Measurements from ENCODE around the gene GPC6.

GPC6 gene

GRCh38 chr13:93955904-93956303 lies 729.3 kb downstream of the GPC6 start:
- DNase-seq, result no peak

- DNase-seq, result no peak
These were observed 729.8 kb downstream of the GPC6 start for GRCh38 chr13:93956426-93956825.

GRCh38 chr13:93957371-93957770 lies 730.8 kb downstream of the GPC6 start:
- no peak for DNase-seq

- no peak for DNase-seq
These were observed 733.4 kb downstream of the GPC6 start for GRCh38 chr13:93959796-93960533.

- peak; percentile 31 for DNase-seq
These were observed 736.9 kb downstream of the GPC6 start for GRCh38 chr13:93963266-93964145.

GRCh38 chr13:93964146-93964512 lies 737.5 kb downstream of the GPC6 start:
- no peak for DNase-seq

- DNase-seq, result no peak
These were observed 739.0 kb downstream of the GPC6 start for GRCh38 chr13:93965587-93965986.

GRCh38 chr13:93966267-93966936 lies 739.8 kb downstream of the GPC6 start:
- no peak for DNase-seq

GRCh38 chr13:93967286-93967685 lies 740.7 kb downstream of the GPC6 start:
- DNase-seq, result no peak

- DNase-seq, result no peak
These were observed 748.6 kb downstream of the GPC6 start for GRCh38 chr13:93975242-93975641.

GRCh38 chr13:93976528-93976927 lies 749.9 kb downstream of the GPC6 start:
- peak; percentile 85 for DNase-seq

- no peak for DNase-seq
These were observed 751.4 kb downstream of the GPC6 start for GRCh38 chr13:93977986-93978385.

- no peak for DNase-seq
These were observed 754.9 kb downstream of the GPC6 start for GRCh38 chr13:93981426-93981977.

- no peak for DNase-seq
These were observed 755.7 kb downstream of the GPC6 start for GRCh38 chr13:93982179-93982918.

- DNase-seq, result no peak
These were observed 757.4 kb downstream of the GPC6 start for GRCh38 chr13:93984052-93984451.

- no peak for DNase-seq
These were observed 758.3 kb downstream of the GPC6 start for GRCh38 chr13:93984876-93985275.

- DNase-seq, result no peak
These were observed 760.9 kb downstream of the GPC6 start for GRCh38 chr13:93987458-93987857.

GRCh38 chr13:93991569-93991968 lies 765.0 kb downstream of the GPC6 start:
- DNase-seq, result no peak

- no peak for DNase-seq
These were observed 769.9 kb downstream of the GPC6 start for GRCh38 chr13:93996481-93996880.

- no peak for DNase-seq
These were observed 779.7 kb downstream of the GPC6 start for GRCh38 chr13:94006296-94006695.

GRCh38 chr13:94007072-94007471 lies 780.5 kb downstream of the GPC6 start:
- DNase-seq, result no peak

GRCh38 chr13:94009701-94010100 lies 783.1 kb downstream of the GPC6 start:
- no peak for DNase-seq

- DNase-seq, result no peak
These were observed 787.9 kb downstream of the GPC6 start for GRCh38 chr13:94014461-94014860.
